Measurements from ENCODE around the gene TP63. TPM values are rescaled to one million over a fixed set of nuclear protein-coding genes. Genes with fewer than 3 reads are reported as not detected.
A peak's percentile ranks its signal among the peaks of the same experiment; 100 is the strongest.

The TP63 gene
- total RNA-seq, 4 donors from 2014 or later, result not detected

- Histone ChIP-seq H3K36me3 (no peaks in the 10 kb centered on the region), H3K27me3 (no peaks in the 10 kb centered on the region), H3K4me1 (no peaks in the 10 kb centered on the region), H3K4me3 (no peak overlapping the region), H3K27ac (no peak overlapping the region), H3K9me3 (no peaks in the 10 kb centered on the region)
- WGBS, 2 donors (ENCODE audit: low coverage in 1 of 2), result 93 to 100% methylated on average over 3 of the region's 3 CpGs
- no peak for DNase-seq
- TF ChIP-seq CTCF (IDR thresholded peaks at IDR 0.05) (no peak), EP300 (IDR thresholded peaks at IDR 0.05; ENCODE audit: low read depth) (no peak), POLR2A (IDR thresholded peaks at IDR 0.05) (no peak), POLR2AphosphoS5 (IDR thresholded peaks at IDR 0.05) (no peak)
- in situ Hi-C loops (cut with MboI; ENCODE audit: low pct_ligation_motif_present in 1 of 4, low pct_unique_long_range_greater_than_20kb in 1 of 4, low sequenced_read_pairs in 3 of 4) (no loop called here), intact Hi-C loops (cut with DNase I; ENCODE audit: low total_unique reads) (no loop called here)
Measured at GRCh38 chr3:189779166-189779565, 148.0 kb downstream of the TP63 start.

- intact Hi-C loops (cut with DNase I; ENCODE audit: low total_unique reads), result no loop called here
- Histone ChIP-seq H3K27me3 (no peaks in the 10 kb centered on the region), H3K27ac (no peak overlapping the region), H3K9me3 (no peaks in the 10 kb centered on the region), H3K36me3 (no peaks in the 10 kb centered on the region), H3K4me1 (no peaks in the 10 kb centered on the region), H3K4me3 (no peak overlapping the region)
- in situ Hi-C loops (cut with MboI; ENCODE audit: low pct_ligation_motif_present in 1 of 4, low pct_unique_long_range_greater_than_20kb in 1 of 4, low sequenced_read_pairs in 3 of 4), result no loop called here
- WGBS, 2 donors (ENCODE audit: low coverage in 1 of 2), result 77 to 94% methylated on average over 5 to 6 of the region's 6 CpGs
- TF ChIP-seq CTCF (IDR thresholded peaks at IDR 0.05) (no peak), EP300 (IDR thresholded peaks at IDR 0.05; ENCODE audit: low read depth) (no peak), POLR2A (IDR thresholded peaks at IDR 0.05) (no peak), POLR2AphosphoS5 (IDR thresholded peaks at IDR 0.05) (no peak)
- no peak for DNase-seq
Measured at GRCh38 chr3:189780546-189781270, 149.5 kb downstream of the TP63 start.

- no peak overlapping the region for H3K4me3 ChIP-seq
- DNase-seq, result no peak
- no peaks in the 10 kb centered on the region for H3K36me3 ChIP-seq
- in situ Hi-C loops (cut with MboI; ENCODE audit: low pct_ligation_motif_present in 1 of 4, low pct_unique_long_range_greater_than_20kb in 1 of 4, low sequenced_read_pairs in 3 of 4), result no loop called here
- H3K27me3 ChIP-seq, result no peaks in the 10 kb centered on the region
- H3K9me3 ChIP-seq, result no peaks in the 10 kb centered on the region
- intact Hi-C loops (cut with DNase I; ENCODE audit: low total_unique reads), result no loop called here
- H3K27ac ChIP-seq, result no peak overlapping the region
- H3K4me1 ChIP-seq, result no peaks in the 10 kb centered on the region
- TF ChIP-seq EP300 (IDR thresholded peaks at IDR 0.05; ENCODE audit: low read depth) (no peak), POLR2AphosphoS5 (IDR thresholded peaks at IDR 0.05) (no peak), POLR2A (IDR thresholded peaks at IDR 0.05) (no peak), CTCF (IDR thresholded peaks at IDR 0.05) (no peak)
- WGBS, 2 donors (ENCODE audit: low coverage in 1 of 2), result 48 to 64% methylated on average over 5 to 6 of the region's 6 CpGs
Measured at GRCh38 chr3:189781415-189781814, 150.2 kb downstream of the TP63 start.

- TF ChIP-seq POLR2A (IDR thresholded peaks at IDR 0.05) (no peak), CTCF (IDR thresholded peaks at IDR 0.05) (peak in 1 of 5 experiments; percentile 7)
- Histone ChIP-seq H3K4me3 (no peak overlapping the region), H3K27ac (no peak overlapping the region), H3K36me3 (no peaks in the 10 kb centered on the region), H3K27me3 (no peaks in the 10 kb centered on the region), H3K9me3 (no peaks in the 10 kb centered on the region), H3K4me1 (peaks cover 0 to 6% (median 0%) of the 10 kb centered on the region in 4 donors)
- in situ Hi-C loops (cut with MboI; ENCODE audit: low pct_ligation_motif_present in 1 of 4, low pct_unique_long_range_greater_than_20kb in 1 of 4, low sequenced_read_pairs in 3 of 4), result no loop called here
- DNase-seq, result no peak
- 94 to 97% methylated on average over 8 of the region's 8 CpGs for WGBS, 2 donors (ENCODE audit: low coverage in 1 of 2)
- intact Hi-C loops (cut with DNase I; ENCODE audit: low total_unique reads), result no loop called here
Measured at GRCh38 chr3:189786479-189787064, 155.4 kb downstream of the TP63 start.
